T1000 (cell line): ENCODE data around the gene FOXN3.

Experiments
- DNase-seq: peaks from one replicate; lab custom pipeline; 2025; ENCODE audit warnings: mixed read lengths; lab: John Stamatoyannopoulos, UW

Gene FOXN3

GRCh38 chr14:89417091-89417464 is at the start of gene FOXN3:
Gene FOXN3 (minus strand): TSS chr14:89417233. CDS start chr14:89412476, 4,757 bp downstream.
- DNase-seq = peak; percentile 60

GRCh38 chr14:89466484-89466883 is 49.5 kb upstream of the FOXN3 start:
- no peak for DNase-seq

- no peak for DNase-seq
Observed at GRCh38 chr14:89465876-89466275, 48.8 kb upstream of the FOXN3 start.

- DNase-seq = no peak
Observed at GRCh38 chr14:89461256-89461655, 44.2 kb upstream of the FOXN3 start.

GRCh38 chr14:89458713-89459420 is 41.8 kb upstream of the FOXN3 start:
- DNase-seq = no peak

GRCh38 chr14:89457007-89457406 is 40.0 kb upstream of the FOXN3 start:
- DNase-seq = no peak

DNA sequence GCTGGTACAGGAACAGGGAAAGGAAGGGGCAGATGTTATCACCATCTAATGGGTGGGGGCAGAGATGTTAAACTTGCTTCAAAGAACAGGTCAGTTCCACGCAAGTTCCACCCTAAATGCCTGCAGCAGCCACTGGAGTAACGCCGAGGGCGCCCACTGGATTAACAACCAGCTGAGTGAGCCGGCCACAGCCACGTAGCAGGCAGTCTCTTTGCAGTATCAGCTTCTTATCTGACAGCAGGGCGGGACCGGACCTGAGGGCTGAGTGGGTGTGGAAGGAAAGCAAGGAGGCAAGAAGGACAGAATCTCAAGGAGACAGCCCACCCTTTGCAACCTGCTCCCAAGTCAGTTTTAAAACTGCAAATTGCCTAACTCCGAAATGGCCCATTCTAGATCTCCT is 38.4 kb upstream of the FOXN3 start:
- no peak for DNase-seq

DNA sequence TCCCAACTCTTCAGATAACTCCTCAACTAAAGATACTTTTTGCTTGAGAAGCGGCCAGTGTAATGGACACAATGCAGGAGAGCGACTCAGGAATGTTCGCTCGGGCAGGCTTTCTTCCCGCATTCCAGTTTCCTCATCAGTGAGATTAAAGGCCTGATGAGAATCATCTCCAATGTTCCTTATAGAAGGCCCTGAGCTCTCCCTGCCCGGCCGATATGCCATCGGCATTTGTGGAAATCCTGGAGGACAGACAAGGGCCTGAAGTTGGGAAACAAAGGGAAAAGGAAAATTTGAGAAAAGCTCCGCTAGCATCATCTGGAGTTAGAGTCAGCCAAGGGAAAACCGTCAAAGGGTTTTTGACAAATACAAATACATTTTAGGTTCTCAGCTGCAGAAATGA is 38.0 kb upstream of the FOXN3 start:
- DNase-seq = no peak

- DNase-seq = no peak
Observed at GRCh38 chr14:89452281-89452680, 35.2 kb upstream of the FOXN3 start.

DNA sequence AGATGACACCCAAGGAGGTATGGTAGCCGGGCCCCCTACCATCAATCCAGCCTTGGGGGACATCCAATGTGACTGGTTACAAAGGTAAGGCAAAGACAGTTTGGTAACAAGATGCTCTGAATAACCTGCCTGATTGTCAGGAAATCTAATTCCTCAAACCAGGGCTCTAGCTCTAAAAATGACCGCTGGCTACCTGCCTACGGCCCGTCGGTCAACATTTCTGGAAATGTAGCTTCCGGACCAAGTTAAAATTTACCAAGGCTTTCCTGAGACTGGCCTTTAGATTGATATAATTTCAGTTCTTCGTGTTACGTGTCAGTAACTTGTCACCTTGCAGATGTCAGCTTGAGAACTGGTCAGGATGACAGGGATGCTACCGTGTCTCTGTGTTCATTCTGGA is 34.2 kb upstream of the FOXN3 start:
- DNase-seq = no peak

GRCh38 chr14:89447182-89447944 is 30.3 kb upstream of the FOXN3 start:
- no peak for DNase-seq

GRCh38 chr14:89445273-89445973 is 28.4 kb upstream of the FOXN3 start:
- no peak for DNase-seq

GRCh38 chr14:89444516-89445125 is 27.6 kb upstream of the FOXN3 start:
- no peak for DNase-seq

DNA sequence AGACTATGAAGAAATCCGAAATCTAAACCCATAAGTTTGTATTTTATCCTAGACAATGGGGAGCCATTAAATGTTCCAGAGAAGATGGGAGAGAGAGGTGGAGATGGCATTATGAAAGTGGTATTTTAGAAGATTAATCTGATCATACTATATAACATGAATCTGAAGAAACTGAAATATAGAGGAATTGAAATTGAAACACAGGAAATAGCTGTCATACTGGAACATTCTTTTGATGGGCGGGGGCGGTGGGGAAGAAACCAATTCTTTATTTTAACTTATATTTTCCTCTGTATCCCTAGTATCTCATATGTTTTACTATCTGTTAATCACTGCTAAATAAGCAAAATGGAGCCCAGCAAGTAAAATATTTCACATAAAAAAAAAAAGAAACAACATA is 27.0 kb upstream of the FOXN3 start:
- DNase-seq = no peak

- peak; percentile 10 for DNase-seq
Observed at GRCh38 chr14:89443042-89443629, 26.1 kb upstream of the FOXN3 start.

GRCh38 chr14:89442280-89442679 is 25.2 kb upstream of the FOXN3 start:
- no peak for DNase-seq

DNA sequence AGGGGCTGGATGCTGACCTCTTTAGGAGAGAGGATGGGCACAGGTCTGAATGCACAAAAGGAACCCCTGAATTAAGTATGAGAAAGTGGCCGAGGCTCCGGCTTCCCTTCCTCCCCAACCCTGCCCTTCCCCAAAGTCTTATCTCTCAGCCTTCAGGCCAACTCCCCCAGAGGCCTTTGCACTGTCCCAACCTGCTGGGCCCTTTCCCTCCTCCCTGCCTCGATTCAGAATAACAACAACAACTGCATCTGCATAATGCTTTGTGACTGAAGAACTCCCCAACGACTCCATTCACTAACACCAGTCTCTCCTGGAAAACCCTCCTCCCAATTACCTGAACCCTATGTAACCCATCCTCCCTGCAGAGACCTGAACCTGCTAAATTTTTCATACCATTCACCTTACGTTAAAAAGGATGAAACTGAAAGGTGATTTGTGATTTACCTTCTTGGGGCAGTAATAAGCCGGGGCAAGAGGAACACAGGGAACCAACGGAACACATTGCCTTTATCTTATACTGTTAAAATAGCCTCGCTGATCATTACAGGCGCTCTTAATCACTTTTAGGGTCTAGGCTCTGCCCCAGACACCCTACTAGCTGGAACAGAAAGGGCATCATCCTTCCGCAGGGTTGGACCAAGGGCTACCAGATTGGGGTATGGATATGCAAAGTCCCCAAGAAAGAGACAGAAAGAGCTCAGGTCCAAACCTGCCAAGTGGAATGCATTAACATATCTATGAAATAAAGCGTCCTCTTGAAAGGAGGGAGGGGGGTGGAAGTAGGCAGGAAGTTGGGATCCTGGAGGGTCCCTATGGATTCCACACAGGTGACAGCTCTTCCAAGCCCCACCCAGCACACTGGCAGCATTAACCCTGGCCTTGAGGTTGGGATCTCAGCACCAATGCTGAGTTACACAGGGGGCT is 24.2 kb upstream of the FOXN3 start:
- no peak for DNase-seq

DNA sequence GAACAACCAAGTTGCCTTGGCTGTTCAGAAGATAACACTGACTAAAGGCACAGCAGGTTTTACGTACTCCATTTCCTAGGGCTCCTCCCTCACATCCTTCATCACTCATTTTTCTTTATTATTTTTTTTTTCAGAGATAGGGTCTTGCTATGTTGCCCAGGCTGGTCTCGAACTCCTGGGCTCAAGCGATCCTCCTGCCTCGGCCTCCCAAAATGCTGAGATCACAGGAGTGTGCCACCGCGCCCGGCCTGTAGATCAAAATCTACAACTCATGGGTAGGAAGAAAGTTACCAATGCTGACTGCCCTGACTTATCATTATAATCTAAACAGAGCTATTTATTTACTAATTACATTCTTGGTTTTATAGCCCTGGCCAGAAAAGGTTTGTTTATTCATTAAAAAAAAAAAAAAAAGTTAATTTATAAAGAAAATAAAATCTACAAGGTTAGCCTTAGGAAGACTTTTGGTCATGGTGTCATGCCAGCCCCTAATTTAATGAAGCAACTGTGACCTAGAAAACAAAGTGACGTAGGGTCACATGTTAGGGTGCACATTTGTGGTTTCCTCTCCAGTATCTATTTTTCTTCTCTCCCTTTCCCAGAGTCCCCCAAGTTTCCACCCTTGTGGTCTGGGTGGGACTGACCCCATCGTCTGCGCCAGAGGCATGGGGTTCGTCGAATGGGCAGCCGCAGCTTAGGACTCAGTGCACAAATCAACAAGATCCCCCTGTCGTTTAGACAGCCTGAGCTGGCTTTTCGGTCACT is 19.0 kb upstream of the FOXN3 start:
- DNase-seq = no peak

DNA sequence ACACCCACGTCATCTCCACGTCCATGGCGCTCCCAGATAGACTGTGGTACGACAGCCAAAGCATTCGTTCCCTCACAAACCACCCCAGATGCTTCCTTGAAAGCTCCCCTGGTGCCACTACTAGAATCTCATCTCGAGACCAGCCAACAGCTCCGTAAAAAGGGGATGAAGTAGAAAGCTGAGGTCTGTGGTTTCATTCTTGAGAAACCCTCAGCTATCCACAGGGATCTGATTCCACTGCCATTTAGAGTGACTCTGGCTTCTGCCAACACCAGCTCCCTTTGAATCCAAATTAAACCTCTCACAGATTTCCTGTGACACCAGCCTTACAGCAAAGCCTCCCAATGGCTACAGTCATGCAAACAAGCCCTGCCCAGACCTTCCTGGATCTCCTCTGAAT is 18.5 kb upstream of the FOXN3 start:
- DNase-seq = no peak

- no peak for DNase-seq
Observed at GRCh38 chr14:89432226-89432625, 15.2 kb upstream of the FOXN3 start.
